Epithelial cell of esophagus (primary cell): ENCODE results near the gene AKNAD1.

Experiments
- DNase-seq: peaks from one replicate; pipeline ENCODE4 v3.0.0; 2010; ENCODE audit warnings: low read depth
- H3K4me3 ChIP-seq: 2 replicates; pipeline ENCODE4 v1.5.1; 2011; ENCODE audit warnings: mild to moderate bottlenecking, low read length, control low read depth
- CTCF ChIP-seq: IDR thresholded peaks from 2 replicates; pipeline ENCODE4 v1.5.1; 2011; ENCODE audit warnings: low read depth, mild to moderate bottlenecking, low read length, control low read depth, inconsistent platforms; ENCODE audit not compliant: insufficient read depth; ENCODE audit errors: missing control alignments

AKNAD1 gene

GRCh38 chr1:108811611-108812010, 45.3 kb downstream of the AKNAD1 start:
- no peak for TF ChIP-seq CTCF

GRCh38 chr1:108808438-108808837, 48.5 kb downstream of the AKNAD1 start:
- TF ChIP-seq CTCF, result no peak
- no peak for DNase-seq

More at GRCh38 chr1:108811611-108812010, 45.3 kb downstream of the AKNAD1 start:
- H3K4me3 ChIP-seq, result no peak overlapping the region
- DNase-seq, result no peak

GRCh38 chr1:108803548-108803947, 53.3 kb downstream of the AKNAD1 start:
- no peak for DNase-seq
- no peak overlapping the region for H3K4me3 ChIP-seq
- TF ChIP-seq CTCF, result no peak

More at GRCh38 chr1:108808438-108808837, 48.5 kb downstream of the AKNAD1 start:
- no peak overlapping the region for H3K4me3 ChIP-seq

- no peak for TF ChIP-seq CTCF
- no peak overlapping the region for H3K4me3 ChIP-seq
- DNase-seq, result no peak
Observed at GRCh38 chr1:108801101-108801500, 55.8 kb downstream of the AKNAD1 start.

- no peak for DNase-seq
- no peak for TF ChIP-seq CTCF
- H3K4me3 ChIP-seq, result no peak overlapping the region
Observed at GRCh38 chr1:108799001-108799400, 57.9 kb downstream of the AKNAD1 start.

- no peak for TF ChIP-seq CTCF
- DNase-seq, result no peak
- H3K4me3 ChIP-seq, result no peak overlapping the region
Observed at GRCh38 chr1:108792420-108792819, 64.5 kb downstream of the AKNAD1 start.

GRCh38 chr1:108791790-108792189, 65.1 kb downstream of the AKNAD1 start:
- DNase-seq, result no peak
- TF ChIP-seq CTCF, result no peak

More at GRCh38 chr1:108791790-108792189, 65.1 kb downstream of the AKNAD1 start:
- no peak overlapping the region for H3K4me3 ChIP-seq
